ENCODE measurements around the gene KCNK4.

GRCh38 chr11:64327375-64327774, 36.3 kb downstream of the KCNK4 start:
- TF ChIP-seq CTCF (IDR thresholded peaks at IDR 0.05) = no peak
- no peak for TF ChIP-seq POLR2AphosphoS5 (IDR thresholded peaks at IDR 0.05)
